HCT116 (cell line): ENCODE measurements around the gene HOTAIR. TPM values are rescaled to one million over a fixed set of nuclear protein-coding genes. Genes with fewer than 3 reads are reported as not detected.

Experiments
- ATAC-seq: fragments of 200-7000 bp; cut with Tn5 transposase; 2 replicates; pipeline ENCODE4 v1.9.1; 2020; ENCODE audit warnings: mild to moderate bottlenecking, moderate library complexity
- BruUV-seq: library from RNA; stranded (reverse); fragments of 400-500 nt; replicated peaks from 2 replicates; lab custom pipeline; 2021; lab: Mats Ljungman, UMichigan
- CTCF ChIA-PET: fragments of 300-600 bp; sonication (Branson Sonifier 250); formaldehyde crosslinking; loops from one replicate; lab custom pipeline; 2021; ENCODE audit warnings: antibody characterized with exemption; lab: Charles Lee
- POLR2A ChIA-PET: fragments of 300-600, 350-600 bp; sonication (Branson Sonifier 250); formaldehyde crosslinking; loops from one replicate; lab custom pipeline; 2021; ENCODE audit warnings: antibody characterized with exemption; lab: Charles Lee
- RAD21 ChIA-PET, 2 experiments: fragments of 300-600 bp; sonication (Branson Sonifier 250); formaldehyde crosslinking; loops; one replicate each; lab custom pipeline; 2023; ENCODE audit warnings: low total read pairs in 2 of 2; ENCODE audit not compliant: uncharacterized antibody in 2 of 2, unreplicated experiment in 2 of 2, low non-redundant PET in 1 of 2; lab: Charles Lee
- DNase-seq: peaks from one replicate; pipeline ENCODE4 v3.0.0-alpha.2; 2010; ENCODE audit warnings: low read depth, low spot score
- H2AFZ ChIP-seq: fragments of 200-600 bp; shearing (Covaris generic), sonication (generic); 2 replicates; pipeline ENCODE4 v1.6.1; 2017; ENCODE audit warnings: low read depth, mixed run types, mixed read lengths, antibody characterized with exemption, low read length; ENCODE audit not compliant: poor library complexity, severe bottlenecking
- H3K27ac ChIP-seq: 2 replicates; pipeline ENCODE4 v1.5.1; 2012; ENCODE audit warnings: low read depth, low read length
- H3K27me3 ChIP-seq: fragments of 200-600 bp; sonication (generic); 2 replicates; pipeline ENCODE4 v1.6.1; 2016; ENCODE audit warnings: mixed run types, low read length, mixed read lengths; ENCODE audit not compliant: insufficient read depth
- H3K36me3 ChIP-seq, 2 experiments: fragments of 200-500 bp in 1 of 2; fragments of 200-600 bp in 1 of 2; sonication (Bioruptor generic) in 1 of 2; sonication (generic) in 1 of 2; 2 replicates each; pipeline versions ENCODE4 v1.5.1 to v1.6.1; 2014 to 2016; ENCODE audit warnings: low read length in 2 of 2, inconsistent platforms in 1 of 2, mixed read lengths in 1 of 2, mixed run types in 1 of 2; ENCODE audit not compliant: insufficient read depth in 2 of 2, control insufficient read depth in 1 of 2
- H3K4me1 ChIP-seq, 2 experiments: fragments of 200-600 bp in 1 of 2; sonication (generic) in 1 of 2; 2 replicates each; pipeline versions ENCODE4 v1.5.1 to v1.6.1; 2012 to 2017; ENCODE audit warnings: low read length in 2 of 2, inconsistent platforms in 1 of 2, mild to moderate bottlenecking in 1 of 2, mixed read lengths in 1 of 2, mixed run types in 1 of 2, moderate library complexity in 1 of 2; ENCODE audit not compliant: insufficient read depth in 2 of 2, control insufficient read depth in 1 of 2
- H3K4me2 ChIP-seq: fragments of 200-600 bp; sonication (generic); 2 replicates; pipeline ENCODE4 v1.6.1; 2017; ENCODE audit warnings: mixed run types, low read length, mixed read lengths
- H3K4me3 ChIP-seq, 2 experiments: fragments of 200-600 bp in 1 of 2; sonication (generic) in 1 of 2; replicated peaks in 1 of 2; 2 replicates each; pipeline ENCODE4 v1.5.1; 2011 to 2016; ENCODE audit warnings: low read length in 2 of 2, control low read depth in 1 of 2, low read depth in 1 of 2, mild to moderate bottlenecking in 1 of 2, mixed read lengths in 1 of 2, mixed run types in 1 of 2
- H3K79me2 ChIP-seq: fragments of 200-600 bp; sonication (generic); 2 replicates; pipeline ENCODE4 v1.6.1; 2017; ENCODE audit warnings: mild to moderate bottlenecking, mixed run types, low read length, moderate library complexity, mixed read lengths; ENCODE audit not compliant: insufficient read depth
- H3K9ac ChIP-seq: fragments of 200-600 bp; sonication (generic); 2 replicates; pipeline ENCODE4 v1.6.1; 2016; ENCODE audit warnings: low read length, mixed read lengths
- H3K9me2 ChIP-seq: fragments of 200-600 bp; sonication (generic), shearing (Covaris generic); 2 replicates; pipeline ENCODE4 v1.6.1; 2017; ENCODE audit warnings: mixed run types, mild to moderate bottlenecking, moderate library complexity; ENCODE audit not compliant: insufficient read depth
- H3K9me3 ChIP-seq, 2 experiments: fragments of 200-500 bp in 1 of 2; fragments of 200-600 bp in 1 of 2; sonication (Bioruptor generic) in 1 of 2; sonication (generic) in 1 of 2; 2 replicates each; pipeline ENCODE4 v1.6.1; 2014 to 2017; ENCODE audit warnings: low read length in 2 of 2, mixed read lengths in 2 of 2, inconsistent platforms in 1 of 2, low read depth in 1 of 2, mild to moderate bottlenecking in 1 of 2, mixed run types in 1 of 2, moderate library complexity in 1 of 2; ENCODE audit not compliant: control insufficient read depth in 1 of 2, insufficient read depth in 1 of 2
- H4K20me1 ChIP-seq: fragments of 200-600 bp; sonication (generic), shearing (Covaris generic); 2 replicates; pipeline ENCODE4 v1.6.1; 2017; ENCODE audit warnings: mixed run types, mild to moderate bottlenecking, moderate library complexity; ENCODE audit not compliant: insufficient read depth
- ATF3 ChIP-seq: IDR thresholded peaks from 2 replicates; pipeline ENCODE4 v1.6.1; 2012
- CBX3 ChIP-seq: IDR thresholded peaks from 2 replicates; pipeline ENCODE4 v1.6.1; 2012; ENCODE audit warnings: low read depth
- CEBPB ChIP-seq: IDR thresholded peaks from 2 replicates; pipeline ENCODE4 v1.6.1; 2012; ENCODE audit warnings: low read depth
- EGR1 ChIP-seq: IDR thresholded peaks from 2 replicates; pipeline ENCODE4 v1.6.1; 2012; ENCODE audit warnings: low read depth
- EZH2 ChIP-seq: fragments of 200-600 bp; sonication (generic); IDR thresholded peaks from 2 replicates; pipeline ENCODE4 v1.6.1; 2017; ENCODE audit warnings: antibody characterized with exemption, mixed run types
- MAX ChIP-seq: IDR thresholded peaks from 2 replicates; pipeline ENCODE4 v1.6.1; 2012
- POLR2AphosphoS5 ChIP-seq: IDR thresholded peaks from 2 replicates; pipeline ENCODE4 v1.6.1; 2011; ENCODE audit warnings: mild to moderate bottlenecking, low read depth, low read length, moderate library complexity
- RAD21 ChIP-seq: IDR thresholded peaks from 2 replicates; pipeline ENCODE4 v1.6.1; 2012; ENCODE audit warnings: low read depth, mild to moderate bottlenecking
- REST ChIP-seq: IDR thresholded peaks from 2 replicates; pipeline ENCODE4 v1.6.1; 2012; ENCODE audit warnings: low read depth
- SP1 ChIP-seq: IDR thresholded peaks from 2 replicates; pipeline ENCODE4 v1.6.1; 2012; ENCODE audit warnings: low read depth
- SRF ChIP-seq: IDR thresholded peaks from 2 replicates; pipeline ENCODE4 v1.6.1; 2012; ENCODE audit warnings: low read depth
- YY1 ChIP-seq: IDR thresholded peaks from 2 replicates; pipeline ENCODE4 v1.6.1; 2011; ENCODE audit warnings: low read length, low read depth, moderate library complexity, mild to moderate bottlenecking; ENCODE audit not compliant: insufficient replicate concordance; ENCODE audit errors: extremely low read depth
- ZFX ChIP-seq: fragments of 450-650 bp; IDR thresholded peaks from 2 replicates; pipeline ENCODE4 v1.6.1; 2017
- ZNF274 ChIP-seq: fragments of 200-500 bp; sonication (Bioruptor generic); IDR thresholded peaks from 2 replicates; pipeline ENCODE4 v1.6.1; 2014; ENCODE audit warnings: mild to moderate bottlenecking, low read depth, low read length, inconsistent platforms
- intact Hi-C: fragments of 100-400 bp; cut with micrococcal nuclease; formaldehyde crosslinking; loops from 2 replicates; pipeline ENCODE4 v1.10.0; 2022
- total RNA-seq: library from RNA; stranded (reverse); gene quantifications from one replicate; pipeline ENCODE4 v1.2.1, GENCODE V29; 2021; ENCODE audit not compliant: unreplicated experiment

The HOTAIR gene
- total RNA-seq, 1 experiment from 2014 or later, result 0.25 TPM

DNA sequence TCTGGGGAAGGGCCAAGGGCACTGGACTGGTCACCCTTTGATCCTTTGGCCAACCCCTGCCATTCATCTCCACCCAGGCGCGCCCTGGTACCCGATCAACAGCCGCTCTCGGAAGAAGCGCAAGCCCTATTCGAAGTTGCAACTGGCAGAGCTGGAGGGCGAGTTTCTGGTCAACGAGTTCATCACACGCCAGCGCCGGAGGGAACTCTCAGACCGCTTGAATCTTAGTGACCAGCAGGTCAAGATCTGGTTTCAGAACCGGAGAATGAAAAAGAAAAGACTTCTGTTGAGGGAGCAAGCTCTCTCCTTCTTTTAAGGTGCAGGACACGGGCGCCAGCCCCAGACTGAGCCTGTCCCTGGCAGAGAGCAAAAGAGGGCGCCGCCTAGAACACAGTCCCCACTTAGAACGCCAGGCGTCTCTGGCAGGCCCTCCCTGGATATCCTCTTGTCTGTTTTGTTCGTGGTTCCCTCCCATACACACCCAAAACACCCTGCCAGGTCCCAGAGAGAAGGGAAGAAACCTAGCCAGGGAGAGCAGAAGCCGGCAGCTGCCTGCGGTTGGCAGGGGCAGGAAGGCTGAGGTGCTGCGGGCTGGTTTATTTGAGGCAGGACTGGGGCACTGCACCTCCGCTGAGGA is 18.4 kb downstream of the HOTAIR start:
- Histone ChIP-seq H3K4me1 (peaks cover 12 to 15% of the 10 kb centered on the region in 2 experiments), H3K9me2 (no peaks in the 10 kb centered on the region), H4K20me1 (no peaks in the 10 kb centered on the region), H3K4me2 (no peak overlapping the region), H3K27me3 (no peaks in the 10 kb centered on the region), H3K9ac (no peak overlapping the region), H2AFZ (no peak overlapping the region), H3K79me2 (no peaks in the 10 kb centered on the region), H3K36me3 (no peaks in the 10 kb centered on the region), H3K27ac (no peak overlapping the region), H3K9me3 (no peaks in the 10 kb centered on the region), H3K4me3 (no peak overlapping the region)
- CTCF ChIA-PET, result no interaction called here
- no peak for TF ChIP-seq POLR2AphosphoS5
- no peak for TF ChIP-seq ATF3
- POLR2A ChIA-PET, result no interaction called here
- no TSS peak for BruUV-seq
- ATAC-seq (no peak), DNase-seq (no peak)
- intact Hi-C loops, result no loop called here
- RAD21 ChIA-PET, result no interaction called here

DNA sequence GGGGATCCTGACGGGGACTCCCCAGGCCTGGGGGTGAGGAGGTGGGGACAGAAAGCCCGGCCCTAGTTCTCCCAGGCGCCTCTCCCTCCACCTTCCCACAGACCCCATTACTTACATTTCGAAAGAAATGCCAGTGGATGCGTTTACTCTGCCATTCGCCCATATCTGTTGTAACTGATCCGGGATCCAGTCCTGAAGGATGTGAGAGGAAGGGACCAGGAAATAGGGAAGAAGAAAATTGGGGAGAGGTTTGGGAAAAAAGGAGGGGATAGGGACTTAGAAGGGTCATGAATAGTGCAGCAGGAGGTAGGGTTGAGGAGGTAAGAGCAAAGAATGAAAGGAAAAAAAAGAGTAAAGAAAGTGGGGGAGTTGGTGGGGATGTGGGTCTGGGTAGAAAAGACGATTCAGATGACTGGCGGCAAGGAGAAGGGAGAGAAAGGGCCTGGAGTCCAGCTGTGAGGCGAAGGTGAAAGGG is 18.9 kb downstream of the HOTAIR start:
- Histone ChIP-seq H3K9me3 (no peaks in the 10 kb centered on the region), H2AFZ (no peak overlapping the region), H3K36me3 (no peaks in the 10 kb centered on the region), H3K27me3 (no peaks in the 10 kb centered on the region), H3K79me2 (no peaks in the 10 kb centered on the region), H3K9me2 (no peaks in the 10 kb centered on the region), H3K4me1 (peaks cover 12 to 15% of the 10 kb centered on the region in 2 experiments), H3K9ac (no peak overlapping the region), H3K4me2 (no peak overlapping the region), H4K20me1 (no peaks in the 10 kb centered on the region), H3K4me3 (no peak overlapping the region), H3K27ac (no peak overlapping the region)
- RAD21 ChIA-PET, result no interaction called here
- CTCF ChIA-PET, result no interaction called here
- no TSS peak for BruUV-seq
- ATAC-seq, result no peak
- intact Hi-C loops, result no loop called here
- DNase-seq, result no peak
- POLR2A ChIA-PET, result no interaction called here
- no peak for TF ChIP-seq CBX3
- TF ChIP-seq ZFX, result no peak
- no peak for TF ChIP-seq REST
- TF ChIP-seq ZNF274, result no peak
- no peak for TF ChIP-seq RAD21
- TF ChIP-seq EZH2, result no peak
- no peak for TF ChIP-seq YY1
- no peak for TF ChIP-seq EGR1
- no peak for TF ChIP-seq MAX
- TF ChIP-seq ATF3, result no peak
- TF ChIP-seq SP1, result no peak
- TF ChIP-seq SRF, result no peak
- no peak for TF ChIP-seq CEBPB
